Hepatocyte (in vitro differentiated cells): ENCODE data around the gene GPR142. TPM values are rescaled to one million over a fixed set of nuclear protein-coding genes. Genes with fewer than 3 reads are reported as not detected.

Experiments used
- DNase-seq: peaks from one replicate; pipeline ENCODE4 v3.0.0-alpha.2; 2016; ENCODE audit warnings: low spot score
- H2AFZ ChIP-seq: fragments of 200-600 bp; sonication (generic); 2 replicates; pipeline ENCODE4 v1.6.0; 2016; ENCODE audit warnings: antibody characterized with exemption, mild to moderate bottlenecking
- H3K27ac ChIP-seq: fragments of 200-600 bp; sonication (generic); 2 replicates; pipeline ENCODE4 v1.5.1; 2016; ENCODE audit warnings: mild to moderate bottlenecking
- H3K27me3 ChIP-seq: fragments of 200-600 bp; sonication (generic); 2 replicates; pipeline ENCODE4 v1.6.1; 2016
- H3K36me3 ChIP-seq: fragments of 200-600 bp; sonication (generic); replicated peaks from 2 replicates; pipeline ENCODE4 v1.5.1; 2016; ENCODE audit warnings: low read depth; ENCODE audit not compliant: insufficient read depth
- H3K4me1 ChIP-seq: fragments of 200-600 bp; sonication (generic); 2 replicates; pipeline ENCODE4 v1.5.1; 2016; ENCODE audit warnings: mild to moderate bottlenecking, moderate library complexity; ENCODE audit not compliant: insufficient read depth
- H3K4me2 ChIP-seq: fragments of 200-600 bp; sonication (generic); 2 replicates; pipeline ENCODE4 v1.6.0; 2016
- H3K4me3 ChIP-seq: fragments of 200-600 bp; sonication (generic); 2 replicates; pipeline ENCODE4 v1.5.1; 2016; ENCODE audit warnings: mild to moderate bottlenecking
- H3K79me2 ChIP-seq: fragments of 200-600 bp; sonication (generic); 2 replicates; pipeline ENCODE4 v1.6.0; 2017; ENCODE audit warnings: mild to moderate bottlenecking
- H3K9me2 ChIP-seq: fragments of 200-600 bp; sonication (generic); replicated peaks from 2 replicates; pipeline ENCODE4 v1.6.0; 2017; ENCODE audit warnings: mild to moderate bottlenecking; ENCODE audit not compliant: insufficient read depth
- H3K9me3 ChIP-seq: fragments of 200-600 bp; sonication (generic); 2 replicates; pipeline ENCODE4 v1.5.1; 2016; ENCODE audit warnings: low read depth, mild to moderate bottlenecking
- H4K20me1 ChIP-seq: fragments of 200-600 bp; sonication (generic); 2 replicates; pipeline ENCODE4 v1.6.0; 2016; ENCODE audit warnings: mild to moderate bottlenecking; ENCODE audit not compliant: insufficient read depth, poor library complexity, severe bottlenecking
- CTCF ChIP-seq: fragments of 200-600 bp; sonication (generic); IDR thresholded peaks from 2 replicates; pipeline ENCODE4 v1.5.1; 2016; ENCODE audit warnings: antibody characterized with exemption, mild to moderate bottlenecking; ENCODE audit not compliant: poor library complexity
- EZH2 ChIP-seq: fragments of 200-600 bp; sonication (generic); IDR thresholded peaks from 2 replicates; pipeline ENCODE4 v1.6.1; 2016; ENCODE audit warnings: antibody characterized with exemption, mild to moderate bottlenecking, borderline replicate concordance
- EZH2phosphoT487 ChIP-seq: fragments of 200-600 bp; sonication (generic); IDR thresholded peaks from one replicate; pipeline ENCODE4 v1.6.1; 2018; ENCODE audit warnings: antibody characterized with exemption, mild to moderate bottlenecking, low read depth, moderate library complexity; ENCODE audit not compliant: unreplicated experiment, severe bottlenecking
- WGBS: methylation state at CpG from one replicate; pipeline ENCODE4 v1.1.6; 2016; ENCODE audit warnings: low lambda C conversion rate; ENCODE audit errors: missing lambda C conversion rate; 5-methylcytosine and 5-hydroxymethylcytosine counted together
- polyA plus RNA-seq: library from polyadenylated mRNA; unstranded; fragments of >200 nt; fragmentation: Nextera tagmentation; extraction: Ambion mirVana; gene quantifications from 2 replicates; pipeline ENCODE4 v1.2.1, GENCODE V29; 2016
- total RNA-seq: library from RNA; depleted of rRNA; stranded (reverse); fragments of >200 nt; gene quantifications from 2 replicates; pipeline ENCODE4 v1.2.3, GENCODE V29; 2014

Gene GPR142
- total and polyA plus RNA-seq, 2 experiments from 2014 or later: not detected

- 93% methylated on average over 16 of the region's 17 CpGs for WGBS
- no peaks in the 10 kb centered on the region for H4K20me1 ChIP-seq
- no peak for DNase-seq
Observed at GRCh38 chr17:74369665-74370490, 2.6 kb downstream of the GPR142 start.

GRCh38 chr17:74371653-74372147 is 4.4 kb downstream of the GPR142 start:
- WGBS: 96% methylated on average over 23 of the region's 26 CpGs

More at GRCh38 chr17:74369665-74370490, 2.6 kb downstream of the GPR142 start:
- Histone ChIP-seq H3K9me2 (no peaks in the 10 kb centered on the region), H3K27me3 (no peaks in the 10 kb centered on the region), H3K4me1 (peaks cover 6% of the 10 kb centered on the region), H3K9me3 (no peaks in the 10 kb centered on the region), H3K27ac (no peak overlapping the region), H3K4me2 (no peak overlapping the region), H3K4me3 (no peak overlapping the region), H2AFZ (no peak overlapping the region), H3K79me2 (no peaks in the 10 kb centered on the region), H3K36me3 (no peaks in the 10 kb centered on the region)
- TF ChIP-seq EZH2 (no peak), EZH2phosphoT487 (no peak), CTCF (no peak)

GRCh38 chr17:74372426-74372825 is 5.1 kb downstream of the GPR142 start:
- Histone ChIP-seq H3K4me3 (no peak overlapping the region), H3K4me2 (no peak overlapping the region), H3K79me2 (no peaks in the 10 kb centered on the region), H2AFZ (no peak overlapping the region), H3K36me3 (no peaks in the 10 kb centered on the region), H3K27ac (no peak overlapping the region), H4K20me1 (no peaks in the 10 kb centered on the region), H3K9me3 (no peaks in the 10 kb centered on the region), H3K27me3 (no peaks in the 10 kb centered on the region), H3K9me2 (no peaks in the 10 kb centered on the region), H3K4me1 (peaks cover 6% of the 10 kb centered on the region)
- no peak for DNase-seq
- 94% methylated on average over 9 of the region's 9 CpGs for WGBS
- TF ChIP-seq EZH2: no peak
- TF ChIP-seq CTCF: no peak
- no peak for TF ChIP-seq EZH2phosphoT487

More at GRCh38 chr17:74371653-74372147, 4.4 kb downstream of the GPR142 start:
- Histone ChIP-seq H4K20me1 (no peaks in the 10 kb centered on the region), H3K36me3 (no peaks in the 10 kb centered on the region), H2AFZ (no peak overlapping the region), H3K4me1 (peaks cover 6% of the 10 kb centered on the region), H3K9me2 (no peaks in the 10 kb centered on the region), H3K9me3 (no peaks in the 10 kb centered on the region), H3K79me2 (no peaks in the 10 kb centered on the region), H3K4me2 (no peak overlapping the region), H3K4me3 (no peak overlapping the region), H3K27ac (no peak overlapping the region), H3K27me3 (no peaks in the 10 kb centered on the region)
- DNase-seq: no peak
- TF ChIP-seq CTCF (no peak), EZH2 (no peak), EZH2phosphoT487 (no peak)
